Heart left ventricle (tissue), 16 donors: ENCODE results near the gene EFNA2. TPM values are rescaled to one million over a fixed set of nuclear protein-coding genes. Genes with fewer than 3 reads are reported as not detected.

Source experiments
- ATAC-seq, 4 donors: fragments of 200-7000 bp; cut with Tn5 transposase; one replicate each; pipeline ENCODE4 v1.9.1; 2020 to 2022; ENCODE audit warnings: moderate library complexity in 4 of 4, mild to moderate bottlenecking in 3 of 4, moderate number of reproducible peaks in 1 of 4
- DNase-seq, 5 donors: peaks; one replicate each; pipeline ENCODE4 v3.0.0-alpha.2; 2020
- H3K27ac ChIP-seq, 12 donors: fragments of 200-600 bp; sonication (generic) in 4 of 12; one replicate each; pipeline versions ENCODE4 v1.5.0 to v1.8.0; 2016 to 2022; ENCODE audit warnings: mild to moderate bottlenecking in 2 of 12
- H3K27me3 ChIP-seq, 9 donors: fragments of 200-600 bp; sonication (generic) in 2 of 9; one replicate each; pipeline versions ENCODE4 v1.5.1 to v1.8.0; 2016 to 2022; ENCODE audit warnings: mild to moderate bottlenecking in 3 of 9
- H3K36me3 ChIP-seq, 9 donors: fragments of 200-600 bp; sonication (generic) in 2 of 9; one replicate each; pipeline versions ENCODE4 v1.5.0 to v1.8.0; 2018 to 2022; ENCODE audit warnings: mild to moderate bottlenecking in 2 of 9
- H3K4me1 ChIP-seq, 12 donors: fragments of 200-600 bp; sonication (generic) in 4 of 12; one replicate each; pipeline versions ENCODE4 v1.5.0 to v1.8.0; 2016 to 2022; ENCODE audit warnings: mild to moderate bottlenecking in 3 of 12
- H3K4me3 ChIP-seq, 12 donors: fragments of 200-600 bp; sonication (generic) in 4 of 12; one replicate each; pipeline versions ENCODE4 v1.5.0 to v1.8.0; 2017 to 2022; ENCODE audit warnings: mild to moderate bottlenecking in 9 of 12, moderate library complexity in 4 of 12
- H3K9me3 ChIP-seq, 12 donors: fragments of 200-600 bp; sonication (generic) in 4 of 12; one replicate each; pipeline versions ENCODE4 v1.5.0 to v1.8.0; 2016 to 2022; ENCODE audit warnings: mild to moderate bottlenecking in 1 of 12
- POLR2A ChIP-seq, 2 donors: fragments of 450-650 bp; IDR thresholded peaks; one replicate each; pipeline ENCODE4 v1.6.1; 2017; ENCODE audit warnings: antibody characterized with exemption in 2 of 2, mild to moderate bottlenecking in 2 of 2, moderate library complexity in 2 of 2
- WGBS, 4 donors: extraction: QIAGEN DNeasy Blood & Tissue Kit in 2 of 4; methylation state at CpG; one replicate each; pipeline versions ENCODE4 v1.1.5 to v1.1.7; 2013 to 2018; 5-methylcytosine and 5-hydroxymethylcytosine counted together
- intact Hi-C, 10 donors: fragments of 100-400 bp; cut with DNase I; formaldehyde crosslinking; loops; one replicate each; pipeline versions ENCODE4 v1.11.1 to v1.14.2; 2022
- polyA plus RNA-seq, 2 donors: library from polyadenylated mRNA; stranded (reverse); fragments of 200-250 nt; gene quantifications; one replicate each; pipeline ENCODE4 v1.2.3, GENCODE V29; 2013
- total RNA-seq, 9 donors: library from RNA; depleted of rRNA in 2 of 9; stranded (reverse); fragments of >200 nt in 2 of 9; fragmentation: NEBNext Ultra II Directional in 3 of 9; extraction: Animal tissue kit (Norgen Biotek cat#: 25700) in 3 of 9; gene quantifications; one replicate each; pipeline versions ENCODE4 v1.1.0 to v1.2.4, GENCODE V29; 2016 to 2023
- TF ChIP-seq, protein P1 (sequence below), 12 donors: fragments of 200-600 bp; sonication (generic) in 4 of 12; IDR thresholded peaks; one replicate each; pipeline versions ENCODE4 v1.5.0 to v1.8.0; 2018 to 2022; ENCODE audit warnings: antibody characterized with exemption in 12 of 12, mild to moderate bottlenecking in 5 of 12
- donor health status: ischemic (EF 13 %, LVEDD 7.1; RV severe dilation, severe dysfunction).
- donor health status: healthy with polysubstance abuse.
- donor health status: DM: no; HTN: yes; CAD: no.
- donor health status: DM: no; HTN: no; CAD: no.
- donor health status: ischemic (EF 25% LVEDD 6.9; RV normal size, moderate dysfunction).
- donor health status: ischemic (EF 25% LVEDD 5.7; RV mildly dilated, moderate dysfunction).
- donor health status: healthy.
- donor health status: DM: yes; HTN: yes; CAD: no.
- donor health status: ischemic (EF 35%, LVEDD 5.7; RV mildly dilated, moderate dysfunction).
- donor health status: nonischemic (EF 11% LVEDD 7.7; RV severe dilation, severe dysfunction).
- donor health status: DM: yes; HTN: yes; CAD: no.
- donor health status: PGD.
- donor health status: ischemic (EF 29% LVEDD 5.4; RV normal size, mild dysfunction).
- donor health status: nonischemic (EF 23%, LVEDD 6.1; RV moderate dilation, normal function).

EFNA2 gene
- total and polyA plus RNA-seq, 11 donors = not detected

DNA sequence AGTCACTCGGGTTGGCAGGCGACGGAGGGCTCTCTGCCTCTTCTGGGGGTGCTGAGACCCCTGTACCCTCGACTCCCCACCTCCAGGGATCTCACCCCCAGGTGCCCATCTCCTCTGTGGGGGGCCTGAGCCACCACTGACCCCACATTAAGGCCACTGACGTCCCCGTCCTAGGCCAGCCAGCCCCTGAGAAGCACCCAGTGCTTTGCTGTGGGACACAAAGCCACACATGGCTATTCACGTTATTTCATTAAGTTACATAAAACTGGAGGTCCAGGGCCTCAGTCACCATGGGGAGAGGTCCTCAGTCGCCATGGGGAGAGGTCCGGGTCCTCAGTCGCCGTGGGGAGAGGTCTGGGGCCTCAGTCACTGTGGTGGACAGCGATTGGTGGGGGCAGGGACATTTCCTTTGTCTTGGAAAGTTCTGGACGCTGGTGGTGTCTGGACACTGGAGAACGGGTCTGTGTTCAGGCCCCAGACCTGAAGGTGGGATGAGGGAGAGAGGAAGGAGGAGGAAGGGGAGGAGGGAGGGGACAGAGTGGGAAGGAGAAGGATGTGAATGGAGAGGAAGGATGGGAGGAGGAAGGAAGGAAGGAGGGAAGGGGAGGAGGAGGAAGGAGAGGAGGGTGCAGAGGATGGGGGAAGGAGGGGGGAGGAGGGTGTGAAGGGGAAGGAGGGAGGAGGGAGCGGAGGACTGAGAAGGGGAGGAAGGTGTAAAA, 3.9 kb upstream of the EFNA2 start:
- Histone ChIP-seq H3K4me1 (peaks cover 0 to 19% (median 5%) of the 10 kb centered on the region in 12 donors), H3K27ac (no peak overlapping the region), H3K36me3 (peaks cover 0 to 32% (median 12%) of the 10 kb centered on the region in 9 donors), H3K4me3 (no peak overlapping the region), H3K27me3 (peaks cover 12 to 36% (median 26%) of the 10 kb centered on the region in 9 donors), H3K9me3 (no peaks in the 10 kb centered on the region)
- ATAC-seq = no peak
- 63 to 73% (median 66%) methylated on average over 11 to 15 of the region's 15 CpGs for WGBS, 4 donors
- intact Hi-C loops = loop anchor here in 4 of 10 donors (5.0 to 10.0 kb wide), 5 partner anchors 73 to 243 kb away; partner anchors contain the start of genes PLK5 (in 2 of the 4) and GAMT (in 1 of the 4)
- TF ChIP-seq, protein P1, sequence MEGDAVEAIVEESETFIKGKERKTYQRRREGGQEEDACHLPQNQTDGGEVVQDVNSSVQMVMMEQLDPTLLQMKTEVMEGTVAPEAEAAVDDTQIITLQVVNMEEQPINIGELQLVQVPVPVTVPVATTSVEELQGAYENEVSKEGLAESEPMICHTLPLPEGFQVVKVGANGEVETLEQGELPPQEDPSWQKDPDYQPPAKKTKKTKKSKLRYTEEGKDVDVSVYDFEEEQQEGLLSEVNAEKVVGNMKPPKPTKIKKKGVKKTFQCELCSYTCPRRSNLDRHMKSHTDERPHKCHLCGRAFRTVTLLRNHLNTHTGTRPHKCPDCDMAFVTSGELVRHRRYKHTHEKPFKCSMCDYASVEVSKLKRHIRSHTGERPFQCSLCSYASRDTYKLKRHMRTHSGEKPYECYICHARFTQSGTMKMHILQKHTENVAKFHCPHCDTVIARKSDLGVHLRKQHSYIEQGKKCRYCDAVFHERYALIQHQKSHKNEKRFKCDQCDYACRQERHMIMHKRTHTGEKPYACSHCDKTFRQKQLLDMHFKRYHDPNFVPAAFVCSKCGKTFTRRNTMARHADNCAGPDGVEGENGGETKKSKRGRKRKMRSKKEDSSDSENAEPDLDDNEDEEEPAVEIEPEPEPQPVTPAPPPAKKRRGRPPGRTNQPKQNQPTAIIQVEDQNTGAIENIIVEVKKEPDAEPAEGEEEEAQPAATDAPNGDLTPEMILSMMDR (IDR thresholded peaks at IDR 0.05) = no peak
- TF ChIP-seq POLR2A (IDR thresholded peaks at IDR 0.05) = no peak
- DNase-seq = no peak

DNA sequence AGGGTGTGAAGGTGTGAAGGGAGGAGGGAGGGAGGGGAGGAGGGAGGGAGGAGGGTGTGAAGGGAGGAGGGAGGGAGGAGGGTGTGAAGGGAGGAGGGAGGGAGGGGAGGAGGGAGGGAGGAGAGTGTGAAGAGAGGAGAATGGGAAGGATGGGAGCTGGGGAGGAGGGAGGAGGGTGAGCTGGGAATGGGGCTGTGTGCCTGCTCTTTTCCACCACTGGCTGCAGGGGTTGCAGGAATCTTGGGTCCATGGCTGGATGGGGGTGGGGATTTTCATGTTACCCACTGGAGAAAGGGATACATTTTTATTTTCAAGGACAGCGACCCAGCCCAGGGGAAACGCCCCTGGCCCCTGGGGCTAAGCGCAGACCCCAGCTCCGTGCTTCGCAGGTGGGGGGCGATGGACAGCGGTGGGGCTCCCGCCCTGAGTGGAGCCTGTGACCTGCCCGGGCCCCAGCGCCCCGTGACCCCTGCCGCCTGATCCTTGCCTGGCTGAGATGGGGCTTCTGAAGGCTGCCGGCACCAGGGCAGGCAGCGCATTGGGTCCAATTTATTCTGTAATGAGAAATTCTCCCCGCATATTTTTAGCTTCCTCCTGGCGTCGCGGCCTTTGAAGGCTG, 3.0 kb upstream of the EFNA2 start:
- no peak for DNase-seq

DNA sequence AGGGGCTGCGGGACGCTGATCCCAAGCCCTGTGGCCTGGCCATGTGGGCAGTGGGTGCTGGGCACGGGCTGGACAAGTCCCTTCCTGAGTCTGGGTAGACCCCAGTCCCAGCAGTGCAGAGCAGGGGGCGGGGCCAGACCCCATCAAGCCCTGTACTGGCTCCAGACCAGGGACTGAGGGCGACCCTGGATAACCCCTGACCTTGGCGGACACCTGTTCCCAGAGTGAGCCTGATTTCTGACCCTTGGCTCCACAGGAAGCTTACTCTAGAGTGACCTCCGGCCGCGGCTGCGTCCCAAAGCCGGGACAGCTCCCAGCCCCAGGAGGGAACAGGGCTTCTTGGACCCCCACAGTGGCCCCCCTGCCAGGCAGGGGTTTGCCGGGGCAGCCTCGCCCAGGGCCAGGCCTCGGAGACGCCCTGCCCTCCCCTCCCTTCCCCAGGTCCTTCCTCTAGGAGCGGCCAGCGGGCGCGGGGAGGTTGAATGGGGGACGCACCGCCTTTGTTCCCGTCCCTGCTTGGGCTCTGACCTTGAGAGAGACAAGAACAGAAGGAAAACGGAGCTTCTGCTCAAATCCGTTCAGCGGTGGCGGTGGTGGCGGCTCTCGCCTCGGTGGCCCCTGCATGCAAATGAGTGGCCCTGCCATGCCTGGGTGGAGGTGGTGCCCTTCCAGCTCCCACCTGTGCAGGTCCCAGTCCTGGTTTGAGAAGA, 2.3 kb upstream of the EFNA2 start:
- intact Hi-C loops = loop anchor here in 4 of 10 donors (5.0 to 10.0 kb wide), 5 partner anchors 71 to 241 kb away; partner anchors contain the start of genes PLK5 (in 2 of the 4) and GAMT (in 1 of the 4)
- TF ChIP-seq, protein P1 (IDR thresholded peaks at IDR 0.05) = no peak
- TF ChIP-seq POLR2A (IDR thresholded peaks at IDR 0.05) = no peak
- WGBS, 4 donors = 57 to 82% (median 61%) methylated on average over 16 to 29 of the region's 29 CpGs
- ATAC-seq (no peak), DNase-seq (no peak)
- Histone ChIP-seq H3K9me3 (no peaks in the 10 kb centered on the region), H3K27me3 (peaks cover 20 to 52% (median 40%) of the 10 kb centered on the region in 9 donors), H3K36me3 (peaks cover 0 to 19% (median 10%) of the 10 kb centered on the region in 9 donors), H3K27ac (no peak overlapping the region), H3K4me3 (no peak overlapping the region), H3K4me1 (peaks cover 0 to 29% (median 3%) of the 10 kb centered on the region in 12 donors)

More for the DNA sequence above, 3.0 kb upstream of the EFNA2 start:
- no peaks in the 10 kb centered on the region for H3K9me3 ChIP-seq
- no peak overlapping the region for H3K27ac ChIP-seq
- peaks cover 20 to 45% (median 36%) of the 10 kb centered on the region in 9 donors for H3K27me3 ChIP-seq
- ATAC-seq = no peak
- H3K36me3 ChIP-seq = peaks cover 0 to 24% (median 10%) of the 10 kb centered on the region in 9 donors
- no peak for TF ChIP-seq POLR2A (IDR thresholded peaks at IDR 0.05)
- TF ChIP-seq, protein P1 (IDR thresholded peaks at IDR 0.05) = no peak
- intact Hi-C loops = loop anchor here in 4 of 10 donors (5.0 to 10.0 kb wide), 5 partner anchors 72 to 242 kb away; partner anchors contain the start of genes PLK5 (in 2 of the 4) and GAMT (in 1 of the 4)
- H3K4me1 ChIP-seq = peaks cover 0 to 28% (median 3%) of the 10 kb centered on the region in 12 donors
- WGBS, 4 donors = 76 to 86% (median 82%) methylated on average over 13 to 18 of the region's 18 CpGs
- no peak overlapping the region for H3K4me3 ChIP-seq
